WI38 (cell line): Measurements from ENCODE around the gene FOXP4.

Experiments
- H3K4me3 ChIP-seq: 2 replicates; pipeline ENCODE4 v1.5.1; 2011; ENCODE audit warnings: low read depth, mild to moderate bottlenecking, control low read depth, low read length
- TF ChIP-seq, protein P1 (sequence below): IDR thresholded peaks from 2 replicates; pipeline ENCODE4 v1.5.1; 2012; ENCODE audit warnings: low read depth, mild to moderate bottlenecking, control low read depth, low read length

FOXP4 gene

DNA sequence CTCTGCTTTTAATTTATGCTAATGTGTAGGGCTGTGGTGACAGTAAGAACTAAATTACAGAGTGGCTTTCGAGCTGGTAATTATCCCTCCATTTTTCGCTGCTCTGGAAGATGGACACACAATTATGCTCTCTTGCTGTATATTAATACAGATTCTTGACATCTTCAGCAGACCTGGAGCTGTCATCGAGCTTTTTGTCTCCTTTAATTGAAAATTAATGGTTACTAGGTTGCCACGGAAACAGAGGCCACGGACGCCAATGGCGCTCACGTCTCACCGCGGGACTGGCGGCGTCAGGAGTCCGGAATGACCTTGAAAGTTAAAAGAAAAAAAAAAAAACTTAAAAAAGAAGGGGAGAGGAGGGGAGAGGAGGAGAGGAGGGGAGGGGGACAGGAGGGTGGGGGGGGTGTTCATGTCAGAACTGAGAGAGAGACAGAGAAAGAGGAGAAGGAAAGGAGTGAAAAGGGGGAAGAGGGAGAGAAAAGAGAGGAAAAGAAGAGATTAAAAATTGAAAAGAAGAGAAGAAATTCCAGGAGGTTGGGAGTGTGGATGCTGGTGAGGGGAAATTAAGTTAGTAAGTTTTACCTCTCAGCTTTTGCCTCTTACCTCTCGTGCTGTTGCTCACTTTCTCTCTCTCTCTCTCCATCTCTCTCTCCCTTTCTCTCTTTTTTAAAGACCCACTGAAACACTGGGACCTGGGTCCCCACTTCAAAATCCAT is 22.1 kb upstream of the FOXP4 start:
- H3K4me3 ChIP-seq: no peak overlapping the region

GRCh38 chr6:41524634-41525011 is 21.6 kb upstream of the FOXP4 start:
- no peak overlapping the region for H3K4me3 ChIP-seq
- TF ChIP-seq, protein P1, sequence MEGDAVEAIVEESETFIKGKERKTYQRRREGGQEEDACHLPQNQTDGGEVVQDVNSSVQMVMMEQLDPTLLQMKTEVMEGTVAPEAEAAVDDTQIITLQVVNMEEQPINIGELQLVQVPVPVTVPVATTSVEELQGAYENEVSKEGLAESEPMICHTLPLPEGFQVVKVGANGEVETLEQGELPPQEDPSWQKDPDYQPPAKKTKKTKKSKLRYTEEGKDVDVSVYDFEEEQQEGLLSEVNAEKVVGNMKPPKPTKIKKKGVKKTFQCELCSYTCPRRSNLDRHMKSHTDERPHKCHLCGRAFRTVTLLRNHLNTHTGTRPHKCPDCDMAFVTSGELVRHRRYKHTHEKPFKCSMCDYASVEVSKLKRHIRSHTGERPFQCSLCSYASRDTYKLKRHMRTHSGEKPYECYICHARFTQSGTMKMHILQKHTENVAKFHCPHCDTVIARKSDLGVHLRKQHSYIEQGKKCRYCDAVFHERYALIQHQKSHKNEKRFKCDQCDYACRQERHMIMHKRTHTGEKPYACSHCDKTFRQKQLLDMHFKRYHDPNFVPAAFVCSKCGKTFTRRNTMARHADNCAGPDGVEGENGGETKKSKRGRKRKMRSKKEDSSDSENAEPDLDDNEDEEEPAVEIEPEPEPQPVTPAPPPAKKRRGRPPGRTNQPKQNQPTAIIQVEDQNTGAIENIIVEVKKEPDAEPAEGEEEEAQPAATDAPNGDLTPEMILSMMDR: no peak

More for the DNA sequence above, 22.1 kb upstream of the FOXP4 start:
- TF ChIP-seq, protein P1: no peak

DNA sequence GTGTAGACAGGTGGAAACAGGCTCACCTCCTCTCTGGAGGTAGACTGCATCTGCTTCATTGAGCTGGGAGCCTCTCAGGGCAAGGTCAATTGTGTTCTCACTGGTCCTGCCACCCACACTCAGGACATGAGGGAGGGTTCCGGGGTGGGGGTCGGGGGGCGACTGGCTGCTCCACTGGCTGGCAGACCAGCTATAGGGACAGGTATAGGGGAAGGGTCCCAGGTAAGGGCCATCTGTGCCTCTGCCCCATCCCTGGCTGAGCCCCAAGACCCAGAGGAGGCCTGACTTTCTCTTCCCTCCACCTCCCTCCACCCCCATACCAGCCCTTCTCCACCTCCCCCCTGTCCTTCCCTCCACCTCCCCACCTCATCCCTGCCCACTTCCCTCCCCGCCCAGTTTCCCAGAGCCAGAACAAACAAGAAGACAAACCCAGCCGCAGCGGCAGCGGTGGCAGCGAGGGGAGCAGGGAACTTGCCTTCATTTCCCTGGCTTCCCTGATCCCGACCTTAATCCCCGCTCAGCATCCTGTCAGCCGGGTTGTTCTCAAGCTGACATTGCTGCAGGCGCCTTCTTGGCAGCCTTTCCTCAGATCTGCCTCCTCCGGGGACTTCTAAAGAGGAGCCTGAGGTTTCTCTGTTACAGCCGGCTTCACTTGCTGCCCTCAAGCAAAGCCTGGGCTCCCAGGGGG is 18.3 kb upstream of the FOXP4 start:
- no peak overlapping the region for H3K4me3 ChIP-seq
- TF ChIP-seq, protein P1: no peak

- no peak overlapping the region for H3K4me3 ChIP-seq
- TF ChIP-seq, protein P1: no peak
Observed at GRCh38 chr6:41528409-41528963, 17.7 kb upstream of the FOXP4 start.

GRCh38 chr6:41529049-41529448 is 17.1 kb upstream of the FOXP4 start:
- no peak overlapping the region for H3K4me3 ChIP-seq
- TF ChIP-seq, protein P1: no peak

DNA sequence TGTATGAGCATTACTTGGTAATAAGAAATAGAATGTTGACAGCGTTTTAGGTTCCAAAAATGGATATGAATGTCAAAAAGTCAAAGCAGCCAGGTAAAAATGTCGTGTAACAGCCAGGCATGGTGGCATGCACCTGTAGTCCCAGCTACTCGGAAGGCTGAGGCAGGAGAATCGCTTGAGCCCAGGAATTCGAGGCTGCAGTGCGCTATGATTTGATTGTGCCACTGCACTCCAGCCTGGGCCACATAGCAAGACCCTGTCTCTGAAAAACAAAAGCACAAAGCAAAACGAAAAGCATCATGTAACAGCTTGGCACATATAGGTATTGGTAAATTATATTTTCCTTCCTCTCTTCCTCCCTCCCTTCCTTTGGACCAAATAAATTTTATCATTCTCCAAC is 16.2 kb upstream of the FOXP4 start:
- TF ChIP-seq, protein P1: no peak
- no peak overlapping the region for H3K4me3 ChIP-seq

- TF ChIP-seq, protein P1: no peak
- H3K4me3 ChIP-seq: no peak overlapping the region
Observed at GRCh38 chr6:41530476-41530875, 15.7 kb upstream of the FOXP4 start.
